K562 (cell line): ENCODE data around the gene IL23R.

Experiments used
- KAT8 ChIP-seq: fragments of 450-650 bp; IDR thresholded peaks from 2 replicates; pipeline ENCODE4 v1.6.1; 2016; ENCODE audit warnings: low read depth, mild to moderate bottlenecking
- POLR2A ChIP-seq: fragments of 450-650 bp; conservative IDR thresholded peaks from 2 replicates; pipeline ENCODE4 v1.6.1; 2016
- RBM14 ChIP-seq: fragments of 200-400 bp; formaldehyde crosslinking; IDR thresholded peaks from 2 replicates; pipeline ENCODE4 v1.6.1; 2018; ENCODE audit warnings: low read depth, mild to moderate bottlenecking, low read length, moderate library complexity, borderline replicate concordance; ENCODE audit not compliant: insufficient read depth
- TF ChIP-seq, protein P1 (sequence below), 3 experiments: IDR thresholded peaks in 2 of 3; conservative IDR thresholded peaks in 1 of 3; 2 replicates each; pipeline ENCODE4 v1.5.1; 2011 to 2012; ENCODE audit warnings: low read length in 3 of 3, mild to moderate bottlenecking in 3 of 3, control low read depth in 2 of 3, improper control_type of control experiment in 1 of 3, inconsistent platforms in 1 of 3, low read depth in 1 of 3, mixed read lengths in 1 of 3, moderate library complexity in 1 of 3; ENCODE audit not compliant: insufficient read depth in 2 of 3

- TF ChIP-seq, protein P1, sequence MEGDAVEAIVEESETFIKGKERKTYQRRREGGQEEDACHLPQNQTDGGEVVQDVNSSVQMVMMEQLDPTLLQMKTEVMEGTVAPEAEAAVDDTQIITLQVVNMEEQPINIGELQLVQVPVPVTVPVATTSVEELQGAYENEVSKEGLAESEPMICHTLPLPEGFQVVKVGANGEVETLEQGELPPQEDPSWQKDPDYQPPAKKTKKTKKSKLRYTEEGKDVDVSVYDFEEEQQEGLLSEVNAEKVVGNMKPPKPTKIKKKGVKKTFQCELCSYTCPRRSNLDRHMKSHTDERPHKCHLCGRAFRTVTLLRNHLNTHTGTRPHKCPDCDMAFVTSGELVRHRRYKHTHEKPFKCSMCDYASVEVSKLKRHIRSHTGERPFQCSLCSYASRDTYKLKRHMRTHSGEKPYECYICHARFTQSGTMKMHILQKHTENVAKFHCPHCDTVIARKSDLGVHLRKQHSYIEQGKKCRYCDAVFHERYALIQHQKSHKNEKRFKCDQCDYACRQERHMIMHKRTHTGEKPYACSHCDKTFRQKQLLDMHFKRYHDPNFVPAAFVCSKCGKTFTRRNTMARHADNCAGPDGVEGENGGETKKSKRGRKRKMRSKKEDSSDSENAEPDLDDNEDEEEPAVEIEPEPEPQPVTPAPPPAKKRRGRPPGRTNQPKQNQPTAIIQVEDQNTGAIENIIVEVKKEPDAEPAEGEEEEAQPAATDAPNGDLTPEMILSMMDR (IDR thresholded peaks at IDR 0.05 in 2 of 3, conservative IDR thresholded peaks at IDR 0.05 in 1 of 3; ENCODE audit: insufficient read depth in 2 of 3, low read depth in 1 of 3, low read length in 3 of 3), result no peak
- no peak for TF ChIP-seq KAT8
- TF ChIP-seq RBM14, result no peak
- TF ChIP-seq POLR2A, result no peak
Measured at GRCh38 chr1:67208217-67208616, 42.0 kb downstream of the IL23R start.
